GM19240 (cell line): ENCODE results near the gene BCCIP.

Source experiments
- DNase-seq: peaks from one replicate; pipeline ENCODE4 v3.0.0; 2011; ENCODE audit warnings: low spot score; ENCODE audit not compliant: insufficient read length

Gene BCCIP

GRCh38 chr10:125797994-125798662 lies 25.2 kb upstream of the BCCIP start:
- no peak for DNase-seq

GRCh38 chr10:125799451-125800182 lies 23.7 kb upstream of the BCCIP start:
- no peak for DNase-seq

- DNase-seq, result no peak
Measured at GRCh38 chr10:125801574-125801973, 21.8 kb upstream of the BCCIP start.

GRCh38 chr10:125802131-125802530 lies 21.2 kb upstream of the BCCIP start:
- DNase-seq, result no peak

GRCh38 chr10:125802739-125803138 lies 20.6 kb upstream of the BCCIP start:
- DNase-seq, result no peak

- no peak for DNase-seq
Measured at GRCh38 chr10:125808047-125808446, 15.3 kb upstream of the BCCIP start.

- no peak for DNase-seq
Measured at GRCh38 chr10:125811251-125811650, 12.1 kb upstream of the BCCIP start.

GRCh38 chr10:125812128-125812750 lies 11.1 kb upstream of the BCCIP start:
- DNase-seq, result no peak

GRCh38 chr10:125815764-125816163 lies 7.6 kb upstream of the BCCIP start:
- no peak for DNase-seq

GRCh38 chr10:125816548-125816947 lies 6.8 kb upstream of the BCCIP start:
- DNase-seq, result no peak

GRCh38 chr10:125817337-125817946 lies 5.9 kb upstream of the BCCIP start:
- DNase-seq, result no peak

GRCh38 chr10:125820701-125821100 lies 2.6 kb upstream of the BCCIP start:
- DNase-seq, result no peak

GRCh38 chr10:125823663-125824251 lies 411 bp downstream of the BCCIP start:
- no peak for DNase-seq

GRCh38 chr10:125824736-125825135 lies 1.4 kb downstream of the BCCIP start:
- DNase-seq, result no peak

GRCh38 chr10:125827133-125827532 lies 3.8 kb downstream of the BCCIP start:
- DNase-seq, result no peak

GRCh38 chr10:125828311-125828710 lies 5.0 kb downstream of the BCCIP start:
- no peak for DNase-seq

- no peak for DNase-seq
Measured at GRCh38 chr10:125836746-125837145, 13.4 kb downstream of the BCCIP start.

- DNase-seq, result no peak
Measured at GRCh38 chr10:125838802-125839575, 15.6 kb downstream of the BCCIP start.

GRCh38 chr10:125840406-125840805 lies 17.1 kb downstream of the BCCIP start:
- DNase-seq, result no peak

GRCh38 chr10:125840955-125841354 lies 17.6 kb downstream of the BCCIP start:
- DNase-seq, result no peak
